Measurements from ENCODE around the gene POU2F3.

POU2F3 gene

DNA sequence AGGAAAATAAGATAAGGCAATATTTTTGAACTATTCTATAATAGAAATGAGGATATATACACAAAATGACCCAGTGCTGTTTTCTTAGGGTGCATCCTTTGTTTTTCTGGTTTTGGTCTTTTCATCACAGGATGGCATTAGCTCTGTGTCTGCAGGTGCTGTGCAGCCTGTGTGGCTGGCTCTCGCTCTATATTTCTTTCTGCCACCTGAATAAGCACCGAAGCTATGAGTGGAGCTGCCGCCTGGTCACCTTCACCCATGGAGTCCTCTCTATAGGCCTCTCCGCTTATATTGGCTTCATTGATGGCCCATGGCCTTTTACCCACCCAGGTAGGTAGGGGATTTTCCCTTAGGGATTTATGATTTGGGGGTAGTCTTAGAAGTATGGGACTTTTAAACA lies 87.4 kb downstream of the POU2F3 start:
- no peak for DNase-seq

DNA sequence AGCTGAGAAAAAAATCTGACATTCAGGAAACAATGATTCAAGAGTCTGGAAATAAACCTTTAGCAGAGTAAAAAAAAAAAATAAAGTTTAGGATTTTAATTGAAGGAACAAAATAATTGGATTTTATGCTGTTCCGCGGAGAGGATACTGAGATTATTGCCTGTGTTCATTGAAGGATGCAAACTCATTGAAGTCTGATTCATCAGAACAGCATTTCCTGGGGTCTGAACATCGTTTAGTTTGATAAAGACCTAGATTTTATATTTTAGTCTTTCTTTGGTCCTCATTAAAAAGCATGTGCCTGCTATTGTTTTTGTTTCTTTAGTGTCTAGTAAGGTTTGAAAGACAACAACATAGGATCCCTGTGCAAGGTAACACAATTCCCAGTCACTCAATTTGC lies 89.6 kb downstream of the POU2F3 start:
- no peak for DNase-seq

DNA sequence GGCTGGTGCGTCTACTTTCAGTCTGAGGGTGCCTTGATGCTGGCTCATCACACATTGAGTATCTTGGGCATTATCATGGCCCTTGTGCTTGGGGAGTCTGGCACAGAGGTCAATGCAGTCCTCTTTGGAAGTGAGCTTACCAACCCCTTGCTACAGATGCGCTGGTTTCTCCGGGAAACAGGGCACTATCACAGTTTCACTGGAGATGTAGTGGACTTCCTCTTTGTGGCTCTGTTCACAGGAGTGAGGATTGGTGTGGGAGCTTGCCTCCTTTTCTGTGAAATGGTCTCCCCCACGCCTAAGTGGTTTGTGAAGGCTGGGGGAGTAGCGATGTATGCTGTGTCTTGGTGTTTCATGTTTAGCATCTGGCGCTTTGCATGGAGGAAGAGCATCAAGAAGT lies 90.1 kb downstream of the POU2F3 start:
- DNase-seq = no peak

DNA sequence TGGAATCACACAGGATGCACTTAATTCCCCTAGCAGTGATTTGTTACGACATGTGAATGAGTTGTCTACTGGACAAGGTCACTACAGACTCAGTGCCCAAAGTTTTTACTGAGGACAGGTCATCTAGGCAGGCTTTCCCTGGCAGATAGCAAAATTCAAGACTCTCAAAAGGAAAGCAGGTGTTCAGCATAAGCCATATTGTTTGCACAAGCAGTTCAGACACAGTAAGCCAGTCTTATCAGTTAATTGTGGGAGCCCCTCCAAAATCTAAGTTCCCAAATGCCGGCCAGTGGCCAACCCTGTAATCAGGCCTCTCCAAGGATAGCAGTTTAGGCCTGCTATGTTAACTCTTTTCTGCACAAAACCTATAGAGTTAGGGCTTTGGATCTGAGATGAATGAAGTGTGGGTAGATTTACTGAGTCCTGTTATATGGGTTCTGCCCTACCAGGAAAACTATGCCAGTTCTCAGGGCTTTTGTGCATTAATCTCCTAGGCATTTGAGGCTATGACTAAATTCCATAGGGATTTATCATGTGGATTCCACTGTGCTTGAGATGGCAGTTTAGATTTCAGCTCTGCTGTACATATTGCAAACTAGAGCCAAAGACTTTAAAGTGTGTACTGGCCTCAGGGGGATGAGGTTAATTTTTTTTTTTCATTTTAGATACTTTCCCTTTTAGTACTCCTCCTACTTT lies 91.5 kb downstream of the POU2F3 start:
- DNase-seq = no peak

DNA sequence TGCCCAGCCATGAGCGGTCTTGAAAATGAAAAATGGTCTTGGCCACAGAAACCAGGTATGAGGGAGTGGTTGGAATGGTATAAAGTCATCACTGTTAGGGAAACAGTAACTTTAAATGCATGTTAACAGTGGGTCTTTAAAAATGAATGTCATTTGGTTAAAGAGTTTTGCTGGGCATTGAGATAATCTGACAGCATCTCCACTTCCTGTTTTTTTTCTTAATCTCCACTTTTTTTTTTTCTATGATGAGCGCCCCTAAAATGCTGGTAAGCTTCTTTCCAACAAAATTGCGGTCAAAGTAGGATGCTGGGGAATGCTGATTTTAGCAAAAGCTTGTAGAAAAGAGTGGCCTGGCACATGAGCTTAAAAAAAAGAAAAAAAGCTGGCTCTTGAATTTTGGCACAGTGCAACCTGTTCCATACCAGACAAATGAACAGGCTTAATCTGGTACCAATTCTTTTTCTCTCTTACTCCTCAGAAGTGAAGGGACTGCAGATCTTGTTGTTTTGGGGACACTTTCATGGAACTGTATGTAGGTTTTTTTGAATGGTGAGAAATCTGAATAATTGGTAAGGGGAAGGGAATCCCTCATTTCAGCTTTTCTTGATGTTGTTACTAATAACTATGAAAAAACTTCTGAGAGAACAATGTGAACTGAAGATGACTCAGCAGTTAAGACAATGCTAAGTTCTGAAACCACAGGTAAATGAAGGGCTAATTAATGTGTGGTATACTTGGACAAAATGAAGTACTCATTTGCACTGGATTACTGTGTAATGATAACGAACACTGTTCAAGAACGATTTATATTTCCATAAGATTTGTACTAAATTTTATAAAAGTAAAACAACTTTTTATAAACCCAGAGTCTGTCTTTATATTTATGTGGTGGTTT lies 93.1 kb downstream of the POU2F3 start:
- no peak for DNase-seq

DNA sequence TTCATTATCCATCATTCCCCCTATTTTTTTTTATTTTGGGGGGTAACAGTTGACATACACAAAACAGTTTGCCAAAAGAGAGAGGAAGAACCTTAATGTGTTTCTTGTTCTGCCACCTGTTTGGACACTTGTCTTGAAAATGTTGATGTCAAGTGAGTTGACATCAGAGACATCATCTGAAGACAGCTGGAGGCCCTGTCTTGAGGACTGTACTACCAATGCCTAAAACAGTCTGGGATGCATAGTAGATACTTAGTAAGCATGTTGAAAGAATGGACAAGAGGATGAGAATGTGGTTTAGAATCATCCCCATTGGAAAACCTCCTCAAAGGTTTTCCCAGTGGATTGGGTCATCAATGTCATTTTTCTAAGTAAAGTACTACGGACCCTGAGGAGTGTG lies 93.9 kb downstream of the POU2F3 start:
- DNase-seq = no peak

DNA sequence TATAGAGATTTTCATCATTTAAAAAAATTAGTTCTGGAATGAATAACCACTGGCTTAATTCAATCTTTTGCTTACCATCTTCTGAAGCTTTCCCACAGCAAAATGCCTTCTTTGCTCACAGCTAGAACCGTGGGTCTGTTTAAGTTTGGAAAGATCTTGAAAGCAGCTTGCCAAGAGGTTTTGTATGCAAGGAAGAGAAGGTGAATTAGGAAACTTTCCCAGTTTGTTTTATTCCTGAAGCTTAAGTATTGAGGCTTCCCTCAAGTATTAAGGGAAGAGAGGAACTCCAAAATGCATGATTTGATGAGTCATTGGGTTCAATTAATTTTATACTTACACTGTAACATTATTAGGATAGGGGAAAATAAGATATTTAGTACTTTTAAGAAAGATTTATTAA lies 94.4 kb downstream of the POU2F3 start:
- no peak for DNase-seq

DNA sequence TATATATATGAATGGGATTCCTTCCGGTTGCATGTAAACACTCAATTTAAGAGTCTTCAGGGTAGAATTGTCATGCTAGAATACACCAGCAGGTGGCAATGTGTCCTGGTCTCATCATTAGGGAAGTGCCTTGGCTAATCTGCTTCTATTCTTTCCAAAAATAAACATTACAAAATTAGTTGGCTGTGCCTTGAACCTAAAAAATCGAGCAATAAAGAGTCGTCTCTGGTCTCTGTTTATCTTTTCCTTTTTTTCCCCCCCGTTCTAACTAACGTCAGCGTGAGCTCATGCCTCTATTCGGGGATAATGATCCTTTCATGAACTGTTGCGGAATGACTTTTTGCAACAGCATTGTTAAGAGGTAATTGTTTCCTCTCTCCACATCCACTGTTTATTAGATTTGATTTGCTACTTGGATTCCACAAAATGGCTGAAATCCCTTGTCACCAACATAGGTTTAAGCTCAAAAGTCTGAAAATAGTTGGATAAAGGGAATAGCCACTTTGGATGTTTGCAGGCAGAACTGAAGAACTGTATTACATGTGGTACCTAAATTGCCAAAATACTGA lies 95.0 kb downstream of the POU2F3 start:
- peak; percentile 95 for DNase-seq

DNA sequence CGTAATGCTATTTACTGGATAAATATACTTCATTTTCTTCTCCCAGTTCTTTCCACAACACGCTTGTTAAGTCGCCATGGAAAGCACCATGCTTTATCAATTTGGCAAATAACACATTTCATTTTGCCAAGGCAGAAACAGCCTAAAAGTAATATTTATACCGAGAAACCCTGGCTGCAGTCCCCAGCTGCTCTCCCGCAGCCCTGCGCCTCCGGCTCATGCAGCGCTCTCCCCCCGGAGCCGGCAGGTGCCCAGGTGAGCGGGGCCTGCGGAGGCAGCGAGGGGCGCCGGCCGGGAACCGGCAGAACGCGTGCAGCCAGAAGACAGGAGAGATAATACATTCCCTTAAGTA lies 95.6 kb downstream of the POU2F3 start:
- DNase-seq = peak; percentile 93

DNA sequence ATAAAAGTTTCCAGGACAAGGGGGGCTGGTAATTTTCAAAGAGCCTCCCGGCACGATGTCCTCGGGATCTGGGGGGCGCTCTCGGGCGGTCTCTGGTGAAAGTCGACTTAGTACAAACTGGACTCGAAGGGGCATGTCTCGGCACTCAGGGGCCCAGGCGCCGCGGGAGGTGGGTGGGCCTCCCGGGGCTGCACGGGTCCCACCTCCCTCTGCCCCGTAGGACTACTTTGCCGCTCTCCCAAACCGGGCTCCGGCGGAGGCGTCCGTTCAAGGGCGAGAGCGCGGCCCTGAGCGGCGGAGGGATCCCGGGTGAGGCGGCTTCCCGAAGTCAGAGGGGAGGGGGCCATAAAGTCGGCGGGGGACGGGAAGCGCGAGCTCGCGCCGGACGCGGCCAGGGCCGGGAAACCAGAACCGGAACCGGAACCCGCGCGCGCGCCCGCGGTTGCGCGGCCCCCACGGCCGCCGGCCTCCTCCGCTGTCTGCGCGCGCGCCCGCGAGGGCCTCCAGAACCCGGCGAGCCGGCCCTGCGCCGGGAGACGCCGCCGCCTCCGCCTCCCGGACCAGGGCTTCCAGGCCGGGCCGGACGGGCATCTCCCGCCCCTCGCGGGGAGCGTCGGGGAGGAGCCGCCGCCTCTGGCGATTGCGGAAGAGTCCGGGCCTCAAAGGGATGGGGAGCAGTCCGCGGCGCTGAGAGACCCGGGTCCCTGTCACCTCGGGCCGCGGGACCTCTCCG lies 96.1 kb downstream of the POU2F3 start, which contains the start of gene ARHGEF12:
ARHGEF12 (plus strand) TSS at position 506 of the 733 bp plus-strand sequence. CDS start 831 bp downstream, outside the sequence.
- DNase-seq = peak; percentile 99

DNA sequence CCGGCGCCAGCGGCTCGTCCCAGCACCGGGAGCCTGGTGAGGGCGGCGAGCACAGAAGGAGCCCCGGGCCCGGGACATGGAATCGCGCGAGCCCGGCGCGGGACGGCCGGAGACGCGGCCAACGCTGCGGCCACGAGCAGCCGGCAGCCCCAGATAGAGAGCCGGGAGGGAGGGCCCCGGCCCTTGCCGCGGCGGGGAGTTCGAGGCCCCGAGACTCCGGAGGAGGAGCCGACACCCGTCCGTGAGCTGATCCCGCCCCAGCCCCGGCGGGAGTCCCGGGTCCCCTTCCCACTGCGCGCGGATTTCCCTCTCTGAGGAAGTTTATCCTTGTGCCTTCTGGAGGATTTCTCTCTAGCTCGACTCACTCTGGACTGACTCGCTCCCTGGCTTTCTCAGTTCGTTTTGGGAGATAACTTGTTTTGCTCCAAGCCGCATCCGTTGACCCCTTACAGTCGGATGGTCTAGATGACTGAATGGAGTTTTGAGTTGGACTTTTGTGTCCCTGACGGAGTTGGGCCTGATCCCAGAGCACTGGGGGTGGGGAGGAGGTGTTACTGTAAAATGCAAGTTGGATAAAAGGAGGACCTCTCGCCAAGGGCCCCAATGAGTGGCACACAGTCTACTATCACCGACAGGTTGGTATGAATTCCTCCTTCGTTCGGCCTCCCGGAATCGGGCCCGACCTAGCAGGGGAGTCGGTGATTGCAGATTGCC lies 96.9 kb downstream of the POU2F3 start:
- DNase-seq = peak; percentile 83

DNA sequence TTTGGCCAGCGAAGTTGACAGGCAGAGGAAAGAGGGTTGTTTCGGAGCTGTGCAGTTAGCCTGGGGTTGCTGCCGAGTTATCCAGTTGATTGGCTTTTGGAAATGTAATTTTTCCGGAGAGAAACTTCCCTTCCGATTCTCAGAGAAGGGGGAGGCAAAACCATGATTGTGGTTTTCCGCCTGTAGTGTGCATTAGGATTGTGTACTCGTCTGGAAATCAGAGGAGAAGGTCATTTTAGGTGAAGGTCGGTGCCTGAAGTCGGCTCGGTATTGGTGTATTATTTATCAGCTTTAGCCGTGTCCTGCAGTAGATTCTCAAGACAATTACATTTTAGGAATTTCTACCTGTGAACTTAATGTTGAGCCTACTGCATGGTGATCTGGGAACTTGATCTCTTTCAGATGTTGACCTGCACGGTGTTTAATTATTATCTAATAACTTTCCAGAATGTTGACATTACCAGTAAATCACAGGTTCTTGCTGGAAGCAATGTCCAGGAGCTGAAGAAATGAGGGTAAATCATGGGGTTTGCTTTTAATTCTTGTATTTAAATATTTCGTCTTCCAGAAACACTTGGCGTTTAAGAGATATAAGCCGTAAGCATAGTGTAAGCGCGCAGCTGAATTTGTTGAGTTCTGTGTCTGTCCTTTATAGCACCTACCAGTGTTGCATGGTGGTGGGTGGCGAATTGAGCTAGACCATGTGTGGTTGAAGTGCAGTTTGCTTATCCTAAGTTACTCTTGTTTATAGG lies 97.6 kb downstream of the POU2F3 start:
- peak; percentile 91 for DNase-seq

DNA sequence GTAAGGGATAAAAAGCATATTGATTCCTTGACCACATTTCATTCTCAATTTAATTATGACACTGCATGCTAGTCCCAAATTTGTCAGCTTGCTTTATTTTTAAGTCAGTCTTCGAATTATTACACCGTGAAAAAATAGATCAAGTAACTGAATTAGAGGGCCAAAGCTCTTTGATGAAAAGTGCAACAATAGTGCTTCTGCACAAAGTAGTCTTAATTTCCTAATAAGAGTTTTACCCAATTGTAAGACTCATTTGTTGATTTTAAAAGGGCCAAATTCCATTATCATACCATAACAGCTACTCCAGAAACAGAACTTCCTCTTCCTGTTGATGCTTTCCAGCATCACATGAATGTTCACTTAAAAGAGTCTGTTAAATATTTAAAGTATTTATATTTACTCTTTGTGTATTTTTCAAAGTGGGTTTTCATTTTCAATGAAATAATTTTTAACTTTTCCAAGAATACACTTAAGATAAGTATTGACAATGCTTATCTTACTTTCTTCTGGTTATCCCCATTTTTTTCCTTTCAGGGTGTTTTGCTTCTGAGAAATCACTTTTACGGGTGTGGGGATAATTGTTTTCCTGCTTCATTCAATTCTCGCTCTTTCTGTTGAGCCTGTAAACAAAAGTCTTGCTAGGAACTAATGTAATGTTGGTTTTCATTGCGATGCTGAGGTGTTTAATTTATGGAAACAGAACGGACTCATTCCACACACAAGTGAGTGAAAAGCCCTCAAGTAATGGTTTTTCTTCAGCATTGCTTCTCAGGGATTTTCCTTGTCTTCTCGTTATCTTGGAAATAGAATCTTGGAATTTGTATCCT lies 98.4 kb downstream of the POU2F3 start:
- DNase-seq = no peak

DNA sequence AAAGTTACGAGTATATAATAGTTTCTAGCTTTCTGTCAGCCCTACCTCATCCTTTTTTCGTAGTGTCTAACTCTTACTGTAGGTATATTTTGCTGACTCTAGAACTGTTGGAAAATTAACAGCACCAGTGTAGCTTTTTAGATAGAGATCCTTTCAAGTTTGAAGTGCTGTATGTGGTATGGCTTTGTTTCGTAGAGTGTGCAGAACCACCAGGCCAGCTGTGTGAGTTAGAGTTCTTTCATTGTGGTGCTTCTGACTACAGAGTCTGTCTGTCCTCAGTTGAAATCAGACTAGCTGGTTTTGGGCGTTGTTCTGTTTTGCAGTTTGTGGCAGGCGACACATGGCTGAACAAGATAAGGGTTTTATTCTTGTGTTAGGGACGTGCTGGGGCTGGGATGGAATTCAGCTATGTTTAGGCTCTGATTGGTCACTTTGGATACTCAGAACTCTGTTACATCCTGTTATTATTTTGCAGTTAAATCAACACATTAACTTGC lies 99.5 kb downstream of the POU2F3 start:
- DNase-seq = peak; percentile 89

DNA sequence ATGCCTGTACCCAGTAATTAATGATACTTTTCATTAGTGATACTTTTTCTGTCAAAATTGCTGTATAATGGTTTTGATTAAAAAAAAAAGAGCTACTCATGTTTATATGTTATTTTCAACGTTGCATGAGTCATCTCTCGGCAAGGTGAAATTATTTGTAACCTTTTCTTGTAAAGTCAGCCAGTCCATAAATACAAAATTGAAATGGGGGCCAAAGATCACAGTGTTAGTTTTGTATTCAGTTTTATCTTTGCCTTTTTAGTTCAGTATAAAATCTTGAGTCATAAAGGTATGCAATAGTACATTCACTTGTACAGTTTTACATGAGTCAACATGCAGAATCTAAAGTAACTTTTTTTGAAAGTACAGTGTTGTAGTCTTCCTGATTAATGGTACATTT lies 100.6 kb downstream of the POU2F3 start:
- no peak for DNase-seq

DNA sequence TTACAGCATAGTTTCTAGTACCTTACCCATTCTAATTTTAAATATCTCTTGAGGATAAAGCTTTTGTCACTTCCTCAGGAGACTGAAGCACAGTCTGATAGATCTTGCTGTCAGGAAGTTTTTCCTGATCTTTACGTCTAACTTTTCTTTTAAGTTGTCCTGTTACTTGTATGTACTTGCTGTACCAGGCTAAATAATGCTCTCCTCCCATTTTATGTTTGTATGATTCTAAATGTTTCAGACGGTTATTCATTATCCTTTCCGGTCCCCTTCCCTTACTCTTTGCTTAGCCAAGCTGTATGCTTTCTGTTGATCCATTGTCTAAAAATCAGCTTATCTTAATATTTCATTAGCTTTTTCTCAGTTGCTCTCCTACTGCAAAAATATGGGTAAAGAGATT lies 102.3 kb downstream of the POU2F3 start:
- no peak for DNase-seq

DNA sequence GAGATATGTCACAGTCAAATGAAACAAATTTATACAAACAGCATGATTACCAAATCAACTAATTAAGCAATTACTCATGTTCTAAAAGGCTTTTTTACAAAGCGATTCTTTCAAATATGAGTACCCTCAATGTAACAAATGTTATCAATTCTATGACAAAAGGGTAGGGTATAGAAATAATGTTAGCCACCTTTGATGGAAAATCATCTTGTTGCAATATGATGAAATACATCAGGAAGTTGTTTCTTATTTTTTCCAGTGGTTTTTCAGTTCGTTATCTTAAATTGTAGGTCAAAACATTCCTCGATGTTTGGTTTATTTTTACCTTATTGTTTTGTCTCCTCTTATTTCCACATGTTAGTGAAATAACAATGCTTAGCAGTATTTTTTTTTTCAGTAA lies 102.7 kb downstream of the POU2F3 start:
- no peak for DNase-seq

DNA sequence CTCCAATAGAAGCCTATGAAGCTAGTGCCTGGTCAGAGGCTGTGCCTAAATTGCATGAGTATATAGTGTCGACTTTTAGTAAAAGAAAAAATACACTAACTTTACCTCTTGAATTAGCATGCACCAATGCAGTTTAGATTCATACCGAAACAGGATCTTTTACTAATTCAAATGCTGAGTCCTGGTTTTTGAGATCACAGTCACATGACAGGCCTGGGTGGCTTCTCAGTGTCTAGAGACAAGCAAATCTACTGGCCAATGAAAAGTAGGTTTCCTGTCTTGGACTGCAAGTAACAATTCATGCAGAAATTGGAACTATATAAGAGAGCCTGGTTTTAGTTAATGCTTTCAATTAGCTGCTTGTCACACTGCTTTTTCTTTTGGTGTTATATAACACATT lies 103.5 kb downstream of the POU2F3 start:
- DNase-seq = no peak

DNA sequence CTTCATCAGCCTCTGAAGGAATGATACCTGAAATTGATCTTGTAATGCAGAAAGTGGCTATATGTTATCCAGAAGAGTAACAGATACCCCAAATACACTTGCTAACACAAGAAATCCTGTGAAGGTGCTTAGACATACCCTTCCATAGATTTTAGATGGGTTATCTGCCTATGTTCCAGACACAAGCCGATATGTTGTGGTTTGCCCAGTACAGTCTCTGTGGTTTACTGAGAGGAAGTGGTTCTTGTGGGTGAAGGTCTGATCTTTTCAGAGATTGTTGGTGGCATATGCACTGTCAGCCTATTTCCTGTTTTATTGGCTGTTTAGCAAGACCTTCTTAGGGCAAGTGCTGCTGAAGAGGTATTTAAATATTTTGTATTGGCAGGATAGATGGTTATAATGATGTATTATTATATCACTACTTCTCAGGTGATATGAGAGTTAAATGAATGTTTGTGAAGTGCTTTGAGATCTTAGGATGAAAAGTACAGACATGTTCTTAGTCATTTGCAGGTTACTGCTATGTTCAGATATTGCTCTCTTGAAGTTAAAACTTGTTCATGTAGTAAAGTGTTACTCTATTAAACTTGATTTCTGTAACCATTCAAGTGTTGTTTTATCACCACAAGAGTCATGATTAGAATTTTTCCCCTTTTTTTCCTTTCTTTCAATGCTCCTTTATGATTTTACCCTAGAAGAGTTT lies 104.5 kb downstream of the POU2F3 start:
- DNase-seq = no peak

DNA sequence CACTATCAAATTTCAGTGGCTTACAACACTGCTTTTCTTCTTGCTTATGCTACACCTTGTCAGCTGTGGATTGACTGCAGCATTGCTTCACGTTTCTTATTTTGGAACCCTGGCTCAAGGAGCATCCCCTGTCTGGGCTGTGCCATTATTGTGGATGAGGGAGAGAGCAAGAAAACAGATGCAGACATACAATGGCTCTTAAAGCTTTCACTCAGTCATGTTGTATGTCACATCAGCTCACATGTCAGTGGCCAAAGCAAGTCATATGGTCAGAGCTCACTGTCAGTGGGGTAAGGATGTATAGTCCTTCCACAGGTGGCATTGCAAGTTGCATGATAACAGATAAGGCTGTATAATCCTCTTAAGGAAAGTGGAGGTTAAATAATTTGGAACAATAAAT lies 106.3 kb downstream of the POU2F3 start:
- no peak for DNase-seq

Data from NCI-H526 treated with DMSO at 0.1 percent for 48 hours (cell line).